NCI-H2029 (cell line): Measurements from ENCODE around the gene BAG3.

Experiments used
- DNase-seq: peaks from one replicate; lab custom pipeline; 2025; lab: John Stamatoyannopoulos, UW

BAG3 gene

DNA sequence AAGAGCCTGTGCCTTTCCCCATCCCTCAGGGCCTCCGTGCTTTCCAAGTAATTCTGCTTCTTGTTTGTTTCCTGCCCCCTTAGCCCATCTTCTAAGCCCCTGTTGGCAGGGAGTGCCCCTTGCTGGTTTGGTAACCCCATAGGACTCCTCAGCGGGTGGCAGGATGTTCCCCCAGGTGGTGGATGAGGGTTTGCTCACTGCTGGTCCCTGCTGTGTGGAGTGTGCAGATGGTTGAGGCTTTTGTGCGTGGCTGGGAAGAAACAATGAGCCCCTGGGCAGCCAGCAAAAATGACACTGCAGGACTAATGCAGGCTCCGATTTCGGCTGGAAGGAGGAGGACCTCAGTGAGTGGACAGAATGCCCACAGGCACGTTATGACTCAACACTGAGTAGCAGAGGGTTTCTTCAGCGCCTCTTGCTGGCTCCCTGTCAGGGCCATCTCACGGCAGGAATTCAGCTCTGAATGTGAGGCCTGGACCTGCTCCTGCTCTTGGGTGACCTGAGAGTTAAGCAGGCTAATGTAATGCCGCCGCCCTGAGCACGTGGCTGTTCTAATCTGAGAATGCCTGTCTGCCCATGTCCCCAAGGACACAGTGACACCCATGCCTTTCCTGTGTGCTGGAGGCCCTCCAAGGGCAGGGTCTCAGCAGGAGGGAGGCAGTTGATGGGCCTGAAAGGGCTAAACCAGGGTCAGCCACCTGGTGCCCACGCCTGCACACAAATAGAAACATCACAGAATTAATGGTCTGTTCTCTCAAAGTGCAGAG, 16.6 kb downstream of the BAG3 start:
- no peak for DNase-seq

GRCh38 chr10:119668461-119668860, 17.3 kb downstream of the BAG3 start:
- DNase-seq = no peak

- DNase-seq = no peak
These were observed 18.2 kb downstream of the BAG3 start for GRCh38 chr10:119669331-119669730.

- DNase-seq = no peak
These were observed 18.9 kb downstream of the BAG3 start for GRCh38 chr10:119669975-119670640.

GRCh38 chr10:119670717-119671116, 19.5 kb downstream of the BAG3 start:
- no peak for DNase-seq

DNA sequence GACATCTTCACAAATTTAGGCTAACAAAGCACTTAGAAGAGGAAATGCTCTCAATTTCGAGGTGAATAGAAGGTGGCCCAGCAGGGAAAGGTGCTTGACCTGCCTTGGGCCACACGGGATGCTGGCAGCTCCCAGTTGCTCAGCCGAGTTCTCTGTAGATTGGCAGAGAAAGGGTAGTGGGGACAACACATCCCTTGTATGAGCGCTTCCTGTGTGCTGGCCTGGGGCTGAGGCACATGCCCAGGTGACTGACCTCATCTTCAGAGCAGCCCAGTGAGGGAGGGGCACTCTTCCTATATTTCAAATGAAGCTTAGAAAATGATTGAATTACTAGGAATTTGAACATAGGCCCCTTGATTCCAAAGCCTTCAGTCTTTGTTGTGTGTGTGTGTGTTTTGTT, 20.2 kb downstream of the BAG3 start:
- DNase-seq = no peak

DNA sequence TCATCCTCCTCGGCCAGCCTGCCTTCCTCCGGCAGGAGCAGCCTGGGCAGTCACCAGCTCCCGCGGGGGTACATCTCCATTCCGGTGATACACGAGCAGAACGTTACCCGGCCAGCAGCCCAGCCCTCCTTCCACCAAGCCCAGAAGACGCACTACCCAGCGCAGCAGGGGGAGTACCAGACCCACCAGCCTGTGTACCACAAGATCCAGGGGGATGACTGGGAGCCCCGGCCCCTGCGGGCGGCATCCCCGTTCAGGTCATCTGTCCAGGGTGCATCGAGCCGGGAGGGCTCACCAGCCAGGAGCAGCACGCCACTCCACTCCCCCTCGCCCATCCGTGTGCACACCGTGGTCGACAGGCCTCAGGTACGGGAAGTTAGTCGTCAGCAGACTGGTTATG, 21.1 kb downstream of the BAG3 start:
- DNase-seq = no peak

GRCh38 chr10:119673271-119673670, 22.1 kb downstream of the BAG3 start:
- no peak for DNase-seq

DNA sequence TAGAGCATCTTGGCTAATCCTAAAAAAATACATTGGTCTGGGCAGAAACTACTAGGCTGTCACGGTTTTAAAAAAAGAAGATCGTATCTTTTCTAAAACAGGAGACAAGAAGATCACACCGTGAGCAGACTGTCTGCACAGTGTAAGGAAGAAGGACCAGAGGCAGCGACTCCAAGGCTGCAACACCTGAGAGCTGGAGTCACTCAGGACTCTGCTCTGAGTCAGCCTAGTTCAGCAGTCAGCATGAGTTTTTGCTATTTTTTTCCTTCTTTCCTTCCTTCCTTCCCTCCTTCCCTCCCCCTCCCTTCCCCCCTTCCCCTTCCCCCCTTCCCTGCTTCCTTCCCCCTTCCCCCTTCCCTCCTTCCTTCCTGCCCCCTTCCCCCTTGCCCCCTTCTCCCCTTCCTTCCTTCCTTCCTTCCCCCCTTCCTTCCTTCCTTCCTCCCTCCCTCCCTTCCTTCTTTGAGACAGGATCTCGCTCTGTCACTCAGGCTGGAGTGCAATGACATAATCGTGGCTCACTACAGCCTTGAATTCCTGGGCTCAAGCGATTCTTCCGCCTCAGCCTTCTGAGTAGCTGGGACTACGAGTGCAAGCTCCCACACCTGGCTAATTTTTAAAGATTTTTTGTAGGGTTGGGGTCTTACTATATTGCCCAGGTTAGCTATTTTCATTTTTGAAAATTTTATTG, 24.4 kb downstream of the BAG3 start:
- no peak for DNase-seq

GRCh38 chr10:119677126-119677525, 25.9 kb downstream of the BAG3 start:
- DNase-seq = no peak

DNA sequence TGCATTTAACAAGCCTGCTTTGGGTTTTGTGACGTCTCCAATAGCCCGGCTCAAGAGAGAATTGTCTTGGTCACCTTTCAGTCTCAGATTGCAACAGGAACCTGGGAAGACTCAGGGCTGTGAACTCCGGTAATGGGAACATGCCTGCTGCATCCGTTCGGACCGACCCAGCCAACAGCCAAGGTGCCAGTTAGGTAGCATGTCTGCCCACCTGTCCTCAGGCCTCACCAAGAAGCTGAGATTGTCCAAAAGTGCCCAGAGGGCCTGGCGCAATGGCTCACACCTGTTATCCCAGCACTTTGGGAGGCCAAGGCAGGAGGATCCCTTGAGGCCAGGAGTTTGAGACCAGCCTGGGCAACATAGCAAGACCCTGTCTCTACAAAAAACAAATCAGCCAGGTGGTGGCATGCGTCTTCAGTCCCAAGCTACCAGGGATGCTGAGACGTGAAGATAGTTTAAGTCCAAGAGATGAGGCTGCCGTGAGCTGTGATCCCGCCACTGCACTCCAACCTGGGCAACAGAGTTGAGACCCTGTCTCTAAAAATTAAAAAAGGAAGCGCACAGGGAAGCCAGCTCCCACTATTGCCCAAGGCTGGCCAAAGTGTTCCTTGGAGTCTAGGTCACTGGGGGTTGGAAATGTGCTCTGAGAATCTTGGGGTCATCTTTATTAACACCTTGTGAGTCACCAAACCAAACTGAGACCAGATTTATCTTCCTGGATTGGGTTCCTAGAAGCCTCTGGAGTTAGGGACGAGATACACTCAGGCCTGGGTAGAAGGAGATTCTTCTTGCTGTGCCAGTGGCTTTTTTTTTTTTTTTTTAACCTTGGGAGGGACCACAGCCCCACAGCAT, 26.9 kb downstream of the BAG3 start:
- DNase-seq = no peak

- DNase-seq = no peak
These were observed 28.3 kb downstream of the BAG3 start for GRCh38 chr10:119679480-119679829.

GRCh38 chr10:119680050-119680449, 28.9 kb downstream of the BAG3 start:
- no peak for DNase-seq

GRCh38 chr10:119680650-119681081, 29.5 kb downstream of the BAG3 start:
- no peak for DNase-seq

DNA sequence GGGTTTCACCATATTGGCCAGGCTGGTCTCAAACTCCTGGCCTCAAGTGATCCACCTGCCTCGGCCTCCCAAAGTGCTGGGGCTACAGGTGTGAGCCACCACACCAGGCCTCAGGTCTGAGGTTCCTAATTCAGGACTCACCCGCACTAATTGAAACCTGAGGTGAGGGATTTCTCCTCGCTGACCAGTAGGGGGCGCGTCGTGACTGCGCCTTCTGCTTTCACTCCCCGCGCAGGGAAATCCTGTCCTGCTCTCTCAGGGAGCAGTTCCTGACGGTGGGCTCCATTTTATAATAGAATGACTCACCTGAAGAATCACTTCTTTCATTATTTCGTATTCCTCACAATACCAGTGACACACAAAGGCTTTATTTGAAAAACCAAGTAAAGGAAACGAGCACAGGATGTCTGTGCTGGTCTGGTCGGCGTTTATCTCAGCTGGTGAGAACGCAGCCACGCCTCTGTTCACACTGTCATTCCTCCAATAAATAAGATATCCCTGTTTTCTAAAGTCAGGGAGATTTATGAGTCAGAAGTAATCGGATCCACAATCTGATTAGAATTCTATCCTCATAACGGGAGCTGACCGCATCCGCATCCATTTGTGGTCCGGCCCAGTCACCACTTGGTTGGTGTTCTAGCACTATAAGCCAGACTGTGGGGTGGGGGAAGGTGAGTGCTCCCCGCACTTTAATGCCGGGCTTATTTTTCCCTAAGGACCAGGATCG, 35.4 kb downstream of the BAG3 start:
- DNase-seq = peak; percentile 36

DNA sequence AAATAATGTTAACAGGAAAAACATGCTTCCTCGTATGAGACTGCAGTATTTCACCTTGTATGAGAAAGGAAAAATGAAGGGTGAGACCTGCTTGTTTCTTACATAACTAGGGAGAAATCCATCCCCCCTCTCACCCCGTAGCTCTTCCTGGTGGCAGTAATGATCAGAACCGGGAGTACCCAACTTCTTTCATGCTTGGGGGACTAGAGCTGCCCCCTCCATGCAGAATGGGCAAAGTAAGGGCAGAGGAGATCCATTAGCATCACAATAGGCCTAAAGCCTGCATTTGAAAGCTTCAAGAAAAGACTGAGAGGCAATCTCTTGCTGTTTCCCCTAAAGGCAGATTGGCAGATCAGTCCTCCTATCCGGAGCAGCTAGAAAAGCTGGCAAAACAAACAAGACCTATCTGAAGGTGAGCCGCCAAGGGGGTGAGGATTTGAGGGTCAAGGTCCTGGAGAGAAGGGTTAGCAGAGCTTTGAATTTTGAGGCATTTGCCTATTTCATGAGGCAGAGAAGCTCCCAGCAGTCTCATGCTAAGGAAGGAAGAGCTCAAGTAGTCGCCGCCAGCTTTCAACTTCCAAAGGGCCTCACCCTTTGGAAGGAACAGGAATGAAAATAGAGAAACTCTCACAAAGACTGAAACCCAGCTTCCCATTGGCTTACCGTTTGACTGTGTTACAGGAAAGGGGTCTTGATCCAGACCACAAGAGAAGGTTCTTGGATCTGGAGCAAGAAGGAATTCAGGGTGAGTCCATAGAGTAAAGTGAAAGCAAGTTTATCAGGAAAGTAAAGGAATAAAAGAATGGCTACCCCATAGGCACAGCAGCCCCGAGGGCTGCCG, 36.2 kb downstream of the BAG3 start:
- DNase-seq = no peak

DNA sequence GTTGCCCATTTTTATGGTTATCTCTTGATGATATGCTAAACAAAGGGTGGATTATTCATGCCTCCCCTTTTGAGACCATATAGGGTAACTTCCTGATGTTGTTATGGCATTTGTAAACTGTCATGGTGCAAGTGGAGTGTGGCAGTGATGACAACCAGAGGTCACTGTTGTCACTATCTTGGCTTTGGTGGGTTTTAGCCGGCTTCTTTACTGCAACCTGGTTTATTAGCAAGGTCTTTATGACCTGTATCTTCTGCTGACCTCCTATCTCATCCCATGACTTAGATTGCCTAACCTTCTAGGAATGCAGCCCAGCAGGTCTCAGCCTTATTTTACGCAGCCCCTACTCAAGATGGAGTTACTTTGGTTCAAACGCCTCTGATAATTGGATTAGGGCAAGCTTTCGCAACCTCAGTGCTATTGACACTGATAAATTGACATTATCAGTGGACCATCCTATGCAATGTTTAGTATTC, 36.9 kb downstream of the BAG3 start:
- no peak for DNase-seq

- DNase-seq = no peak
These were observed 37.9 kb downstream of the BAG3 start for GRCh38 chr10:119689016-119689580.

GRCh38 chr10:119691726-119692125, 40.5 kb downstream of the BAG3 start:
- no peak for DNase-seq
